Activated CD4-positive, alpha-beta T cell treated with anti-CD3 and anti-CD28 coated beads for 24 hours (primary cell): ENCODE measurements around the gene RETREG2.

ENCODE experiments used
- DNase-seq, 2 donors: peaks; one replicate each; pipeline ENCODE4 v3.0.0-alpha.2; 2020; ENCODE audit warnings: low read depth in 2 of 2

The RETREG2 gene, protein sequence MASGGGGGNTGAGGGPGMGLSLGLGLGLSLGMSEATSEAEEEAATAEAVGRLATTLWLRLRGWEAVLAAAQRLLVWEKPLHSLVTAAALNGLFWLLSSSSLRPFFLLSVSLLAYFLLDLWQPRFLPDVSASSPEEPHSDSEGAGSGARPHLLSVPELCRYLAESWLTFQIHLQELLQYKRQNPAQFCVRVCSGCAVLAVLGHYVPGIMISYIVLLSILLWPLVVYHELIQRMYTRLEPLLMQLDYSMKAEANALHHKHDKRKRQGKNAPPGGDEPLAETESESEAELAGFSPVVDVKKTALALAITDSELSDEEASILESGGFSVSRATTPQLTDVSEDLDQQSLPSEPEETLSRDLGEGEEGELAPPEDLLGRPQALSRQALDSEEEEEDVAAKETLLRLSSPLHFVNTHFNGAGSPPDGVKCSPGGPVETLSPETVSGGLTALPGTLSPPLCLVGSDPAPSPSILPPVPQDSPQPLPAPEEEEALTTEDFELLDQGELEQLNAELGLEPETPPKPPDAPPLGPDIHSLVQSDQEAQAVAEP

DNA sequence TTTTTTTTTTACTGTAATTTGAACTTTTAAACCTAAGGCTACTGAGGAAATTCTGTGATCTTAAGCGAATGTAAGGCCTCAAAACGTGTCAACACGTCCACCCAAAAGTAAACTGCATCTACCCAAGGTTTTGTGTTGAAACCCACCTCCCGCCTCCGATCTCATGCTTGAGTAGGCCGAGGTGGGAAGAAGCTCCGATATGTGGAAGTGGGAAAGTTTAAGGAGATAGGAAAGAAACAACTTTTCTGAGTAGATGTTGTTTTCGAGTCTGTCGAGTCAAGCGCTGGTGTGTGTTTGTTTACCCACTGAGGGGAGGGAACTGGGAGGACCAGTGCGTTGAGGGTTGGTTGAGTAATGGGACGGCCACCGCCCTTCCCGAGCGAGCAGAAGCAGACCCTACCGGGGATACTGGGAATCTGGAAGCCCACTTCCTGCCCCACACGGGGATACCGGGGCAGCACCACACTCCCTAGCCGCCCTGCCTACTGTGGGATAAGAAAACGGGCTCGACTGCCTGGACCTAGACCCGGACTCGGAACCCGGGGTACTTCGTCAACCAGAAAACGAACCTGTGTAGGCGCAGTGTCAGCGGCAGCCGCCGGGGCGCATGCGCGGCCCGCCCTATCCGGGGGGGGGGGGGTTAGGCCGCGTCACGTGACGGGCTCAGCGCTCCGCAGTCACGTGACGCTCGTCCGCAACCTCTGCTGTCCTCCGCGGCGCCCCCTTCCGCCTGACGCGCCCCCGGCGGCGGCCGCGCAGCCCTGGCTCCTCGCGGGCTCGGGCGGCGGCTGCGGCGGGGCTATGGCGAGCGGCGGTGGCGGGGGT, at the start of gene RETREG2:
Gene RETREG2 (plus strand): TSS at position 724 of the 825 bp plus-strand sequence. CDS start 78 bp downstream, at position 802.
- peak; percentile 57 to 62 for DNase-seq

DNA sequence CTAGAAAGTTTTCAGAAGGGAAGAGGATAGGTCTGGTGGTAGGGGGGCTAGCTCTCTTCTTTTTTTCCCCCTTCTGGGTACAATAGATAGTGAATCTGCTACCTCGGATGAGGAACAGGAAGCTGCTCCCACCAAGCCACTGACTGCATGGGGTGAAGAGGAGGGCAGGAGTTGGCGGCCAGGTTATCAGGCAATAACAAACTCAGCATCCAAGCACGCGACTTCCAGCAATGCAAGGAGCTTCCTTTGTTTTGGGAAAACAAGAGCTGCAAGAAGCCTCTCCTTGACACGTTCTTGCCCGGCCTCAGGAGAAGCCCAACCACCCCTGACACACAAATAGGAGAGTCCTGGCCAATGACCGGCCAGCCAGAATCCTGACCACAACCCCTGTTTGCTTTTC, 49.7 kb upstream of the RETREG2 start:
- DNase-seq: no peak

DNA sequence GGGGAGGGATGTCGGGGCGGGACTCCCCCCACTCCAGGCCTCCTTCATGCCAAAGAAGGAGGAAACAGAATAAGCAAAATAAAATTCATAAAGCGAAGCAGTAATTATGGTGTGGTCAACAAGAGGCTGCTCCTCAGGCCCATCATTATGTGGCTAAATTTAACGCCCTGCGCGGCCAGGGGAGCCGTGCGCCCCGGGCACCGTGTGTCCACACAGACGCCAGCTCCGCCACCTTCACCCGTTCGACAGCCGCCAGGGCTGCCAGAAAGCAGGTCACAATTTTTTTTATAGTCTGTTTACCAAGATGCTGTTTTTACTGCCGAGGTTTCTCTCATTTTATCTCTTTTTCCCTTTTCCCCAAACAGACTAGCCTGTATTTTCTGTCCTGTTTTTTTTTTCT, 48.5 kb upstream of the RETREG2 start:
- DNase-seq: no peak

DNA sequence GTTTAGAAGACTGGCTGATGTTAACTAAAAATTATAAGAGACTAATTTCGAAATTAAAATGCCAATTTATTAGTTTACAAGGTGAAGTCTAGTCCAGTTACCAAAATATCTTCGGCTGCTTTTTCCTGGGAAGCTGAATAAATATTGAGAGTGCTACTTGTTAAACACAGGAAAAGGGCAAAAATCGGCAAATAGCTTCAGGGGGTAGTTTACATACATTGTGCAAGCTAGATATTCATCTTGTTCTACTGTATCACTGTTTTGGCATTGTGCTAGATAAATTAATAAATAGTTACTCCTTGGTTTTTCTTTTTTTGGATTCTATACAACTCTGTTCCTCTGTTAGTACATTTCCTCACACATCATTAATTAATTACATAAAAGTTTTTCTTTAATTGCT, 46.7 kb upstream of the RETREG2 start:
- no peak for DNase-seq

DNA sequence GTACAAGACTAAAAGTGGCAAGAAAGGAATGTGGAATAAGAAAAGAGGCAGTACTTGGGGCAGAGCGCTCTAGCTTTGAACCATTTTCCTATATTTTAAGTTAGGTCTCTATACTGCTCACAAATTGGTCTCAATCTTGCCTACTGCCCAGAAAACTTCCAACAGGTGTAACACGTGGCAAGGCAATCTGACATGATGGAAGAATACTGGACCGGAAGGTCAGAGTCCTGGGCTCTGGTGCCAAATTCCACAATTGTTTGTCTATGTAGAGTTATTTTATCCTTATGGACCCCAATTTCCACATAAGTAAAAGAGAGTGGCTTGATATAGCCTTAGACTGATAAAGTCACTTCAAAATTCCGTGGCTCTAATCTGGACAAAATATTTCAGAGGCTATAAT, 46.3 kb upstream of the RETREG2 start:
- no peak for DNase-seq

DNA sequence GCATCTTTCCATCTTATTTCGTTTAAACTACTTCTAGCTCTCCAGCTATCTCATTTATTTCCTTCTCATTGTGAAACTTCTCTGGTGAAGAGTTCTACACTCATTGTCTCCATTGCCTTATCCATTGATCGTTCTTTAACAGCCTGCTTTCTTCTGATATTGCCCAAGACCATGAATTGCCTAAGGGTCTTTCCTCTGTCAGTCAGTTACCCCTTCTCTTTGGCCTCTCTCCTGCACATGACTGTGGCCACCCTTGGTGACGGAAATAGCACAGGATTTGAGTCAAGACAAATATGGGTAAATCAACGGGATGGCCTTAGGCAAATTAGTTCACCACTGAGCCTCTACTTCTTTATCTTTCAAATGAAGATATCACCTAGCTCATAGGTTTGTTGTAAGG, 44.1 kb upstream of the RETREG2 start:
- DNase-seq: no peak

DNA sequence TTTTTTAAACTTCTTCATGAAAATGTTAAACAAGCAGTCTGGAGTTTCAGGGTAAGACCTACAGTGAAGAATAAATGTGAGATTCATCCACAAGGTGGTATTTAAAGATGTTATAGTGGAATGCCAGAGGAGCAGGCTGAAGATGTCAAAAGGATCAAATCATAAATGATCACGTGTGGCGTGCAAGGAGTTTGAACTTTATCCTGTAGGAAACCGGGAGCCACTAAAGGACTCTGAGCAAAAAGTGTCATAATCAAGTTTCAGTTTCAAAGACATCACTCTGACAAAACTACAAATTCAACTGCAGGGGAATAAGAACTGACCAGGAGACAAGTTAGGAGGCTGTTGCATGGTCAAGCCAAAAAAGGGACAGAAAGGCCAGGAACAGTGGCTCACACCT, 37.4 kb upstream of the RETREG2 start:
- no peak for DNase-seq

DNA sequence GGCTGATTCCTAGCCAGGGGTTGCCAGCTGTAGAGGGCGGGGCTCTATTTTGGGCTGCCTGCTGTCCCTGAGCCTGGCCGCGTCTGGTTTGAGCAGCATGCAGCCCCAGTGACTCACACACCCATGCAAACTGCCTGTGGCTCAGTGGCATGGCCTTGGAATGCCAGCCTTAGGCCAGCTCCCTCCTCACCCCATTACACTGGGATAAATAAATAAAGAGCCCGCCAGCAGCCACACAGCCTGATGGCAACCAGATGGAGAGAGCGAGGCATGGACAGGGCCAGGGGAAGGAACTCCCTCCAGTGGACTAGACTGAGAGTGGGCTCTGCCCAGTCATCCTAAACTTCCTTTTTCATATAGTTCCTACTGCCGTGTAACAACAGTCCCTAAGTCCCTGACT, 35.7 kb upstream of the RETREG2 start:
- no peak for DNase-seq

DNA sequence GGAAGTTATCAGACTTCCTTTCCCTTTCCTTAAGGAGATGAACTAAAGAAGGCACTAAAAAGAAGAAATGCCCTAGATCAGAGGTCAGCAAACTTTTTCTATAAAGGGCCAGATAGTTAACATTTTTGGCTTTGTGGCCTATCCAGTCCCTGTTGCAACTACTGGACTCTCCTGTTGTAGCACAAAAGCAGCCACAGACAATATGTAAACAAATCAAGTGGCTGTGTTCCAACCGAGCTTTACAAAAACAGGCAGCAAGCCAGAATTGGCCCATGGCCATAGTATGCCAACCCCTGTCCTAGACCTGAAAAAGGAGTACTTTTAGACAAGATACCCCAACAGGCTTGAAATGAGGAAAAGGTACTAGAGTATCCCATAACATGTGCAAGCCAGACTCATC, 28.4 kb upstream of the RETREG2 start:
- no peak for DNase-seq

DNA sequence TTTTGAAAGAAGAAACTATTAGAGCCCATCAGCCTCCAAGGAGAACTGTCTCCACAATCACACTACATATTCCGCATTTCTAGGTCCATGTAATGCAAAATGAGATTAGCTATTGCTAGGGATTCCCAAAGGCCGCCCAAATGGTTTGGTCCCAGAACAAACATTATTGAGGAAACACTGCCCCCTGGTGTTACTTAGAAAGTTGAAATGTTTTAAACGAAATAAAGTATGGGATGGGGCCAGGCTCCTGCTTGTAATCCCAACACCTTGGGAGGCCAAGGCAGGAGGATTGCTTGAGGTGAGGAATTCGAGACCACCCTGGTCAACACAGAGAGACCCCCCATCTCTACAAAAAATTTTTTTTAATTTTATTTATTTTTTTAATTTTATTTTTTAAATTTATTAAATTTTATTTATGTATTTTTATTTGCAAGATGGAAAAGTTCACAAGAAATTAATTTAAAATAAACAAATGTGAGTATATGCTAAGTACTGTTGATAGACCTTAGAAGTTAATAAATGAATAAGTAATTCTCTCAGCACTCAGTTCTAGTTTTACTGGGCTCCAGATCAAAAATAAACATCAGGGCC, 22.9 kb upstream of the RETREG2 start:
- DNase-seq: peak in 1 of 2 donors; percentile 27

DNA sequence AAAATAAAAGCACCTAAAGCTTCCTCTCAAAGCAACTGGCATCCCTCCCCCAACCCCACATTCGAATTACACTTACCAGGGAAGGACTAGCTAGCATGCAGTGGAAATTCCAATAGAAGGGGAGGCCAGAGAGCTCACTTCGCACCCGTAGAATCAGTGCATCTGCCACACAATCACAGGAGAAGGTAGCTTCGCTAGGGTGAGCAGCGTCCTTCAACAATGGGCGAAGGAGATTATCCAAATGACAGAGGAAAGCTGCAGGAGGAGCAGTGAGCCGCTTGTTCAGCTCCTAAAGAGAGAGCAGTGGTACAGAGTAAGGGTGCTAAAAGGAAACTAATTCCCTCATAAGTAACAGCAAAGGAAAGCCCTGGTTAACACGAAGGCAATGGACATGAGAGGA, 20.7 kb upstream of the RETREG2 start:
- DNase-seq: no peak

DNA sequence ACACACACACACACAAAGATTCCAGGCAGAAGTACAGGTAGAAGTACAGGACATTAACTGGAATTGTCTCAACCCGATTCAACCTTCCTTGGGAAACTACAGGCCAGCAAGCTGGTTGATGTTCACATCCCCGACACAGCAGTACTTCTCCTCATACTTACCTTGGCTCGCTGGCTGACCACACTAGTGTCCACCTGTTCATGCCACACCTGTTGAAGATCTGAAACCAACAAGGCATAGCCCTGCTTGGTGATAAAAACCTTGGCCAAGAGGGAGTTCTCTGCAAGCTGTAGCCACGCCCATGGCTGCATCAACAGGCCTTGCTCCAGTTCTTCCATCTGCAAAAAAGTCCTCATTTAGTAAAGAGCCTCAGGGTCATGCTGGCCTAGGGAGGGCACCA, 20.1 kb upstream of the RETREG2 start:
- DNase-seq: no peak

DNA sequence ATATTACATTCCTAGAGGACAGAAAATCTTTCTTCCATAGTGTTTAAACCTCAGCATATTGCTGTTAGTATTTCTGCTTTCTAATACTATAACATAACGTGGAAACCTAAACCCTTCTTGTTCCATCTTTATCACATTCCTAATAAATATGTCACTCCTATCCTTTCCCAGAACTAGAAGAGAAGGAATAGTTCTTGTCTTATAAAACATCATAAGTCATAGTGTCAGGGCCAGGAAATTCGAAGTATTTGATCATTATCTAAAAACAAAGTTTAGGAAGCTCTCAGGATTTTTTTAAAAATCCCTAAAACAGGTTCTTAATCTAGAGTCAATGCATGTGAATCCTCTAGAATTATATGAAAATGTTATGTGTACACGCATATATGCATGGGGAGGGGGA, 19.5 kb upstream of the RETREG2 start:
- DNase-seq: no peak

DNA sequence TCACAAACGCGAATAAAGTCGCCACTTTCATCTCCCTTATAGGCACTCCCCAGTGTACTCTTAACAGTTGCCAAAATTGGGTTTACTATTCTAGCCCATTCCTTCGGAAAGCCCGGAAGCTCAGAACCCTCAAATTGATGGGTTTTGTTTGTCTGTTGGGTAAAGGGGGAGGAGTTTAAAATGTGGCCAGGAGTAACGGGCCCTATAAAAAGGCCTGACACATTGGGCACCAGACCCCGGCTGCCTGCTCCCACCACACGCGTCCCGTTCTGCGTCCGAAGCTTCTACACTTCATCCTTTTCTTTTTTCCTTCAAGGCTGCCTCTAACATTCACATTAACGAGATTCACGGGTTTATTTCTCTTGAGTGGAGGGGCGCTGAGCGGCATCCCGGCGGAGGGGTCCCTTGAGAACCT, 18.3 kb upstream of the RETREG2 start:
- no peak for DNase-seq

DNA sequence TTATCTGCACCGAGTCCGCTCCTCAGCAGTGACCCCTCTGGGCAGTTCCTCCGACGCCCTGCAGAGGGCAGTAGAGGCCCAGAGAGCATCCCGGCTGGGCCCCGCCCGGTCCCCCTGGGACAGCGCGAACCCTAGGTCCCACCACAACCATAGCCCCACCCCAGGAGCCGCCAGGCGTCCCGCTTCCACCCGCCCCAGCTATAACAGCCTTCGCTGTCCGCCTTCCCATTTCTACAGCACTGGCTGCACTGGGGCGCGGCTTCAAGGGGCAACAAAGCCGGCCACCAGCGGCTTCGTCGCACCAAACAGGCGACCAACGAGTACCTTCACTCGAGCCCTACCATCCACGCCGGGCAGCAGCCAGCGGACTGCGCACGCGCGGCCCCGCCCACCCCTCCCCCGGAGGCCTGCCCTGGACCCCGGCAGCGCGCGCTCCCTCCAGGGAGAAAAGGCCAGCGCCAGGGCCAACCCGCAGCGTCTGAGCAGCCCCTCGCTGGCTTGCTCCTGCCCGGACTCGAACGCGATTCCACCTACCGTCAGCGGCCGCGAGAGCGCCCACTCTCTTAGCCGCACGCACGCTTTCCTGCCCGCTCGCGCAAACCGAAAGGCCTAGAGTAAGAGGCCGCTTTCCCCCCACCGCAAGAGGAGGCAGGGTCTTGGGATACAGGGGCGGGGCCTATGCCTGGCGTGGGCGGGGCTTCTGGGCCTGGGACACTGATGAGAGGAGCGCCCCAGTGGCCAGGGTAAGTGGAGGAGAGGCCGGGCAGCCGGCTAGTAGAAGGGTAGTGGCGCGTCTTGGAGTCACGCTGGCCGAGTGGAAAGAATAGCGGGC, 17.7 kb upstream of the RETREG2 start, which contains the start of gene NHEJ1:
Gene NHEJ1 (minus strand): TSS at position 630 of the 832 bp plus-strand sequence. CDS start 2,453 bp downstream, outside the sequence.
- DNase-seq: peak; percentile 91 to 95

DNA sequence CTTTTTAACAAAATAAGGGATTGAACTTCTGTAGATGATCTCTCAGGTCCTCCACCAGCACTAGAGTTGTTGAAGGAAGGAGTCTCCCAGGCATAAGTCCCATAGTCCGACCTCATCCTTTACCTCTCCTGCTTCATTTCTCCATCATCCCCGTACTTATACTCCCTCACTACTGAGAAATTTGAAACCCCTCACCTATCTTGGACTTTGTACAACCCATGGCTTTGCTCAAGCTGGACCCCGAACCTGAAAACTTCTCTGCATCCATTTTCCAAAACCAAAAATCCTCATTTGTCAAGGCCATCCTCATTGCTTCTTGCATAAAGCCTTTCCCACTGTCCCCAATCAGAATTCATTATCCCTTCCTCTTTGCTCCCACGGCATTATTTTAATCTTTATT, 17.0 kb upstream of the RETREG2 start:
- DNase-seq: no peak

DNA sequence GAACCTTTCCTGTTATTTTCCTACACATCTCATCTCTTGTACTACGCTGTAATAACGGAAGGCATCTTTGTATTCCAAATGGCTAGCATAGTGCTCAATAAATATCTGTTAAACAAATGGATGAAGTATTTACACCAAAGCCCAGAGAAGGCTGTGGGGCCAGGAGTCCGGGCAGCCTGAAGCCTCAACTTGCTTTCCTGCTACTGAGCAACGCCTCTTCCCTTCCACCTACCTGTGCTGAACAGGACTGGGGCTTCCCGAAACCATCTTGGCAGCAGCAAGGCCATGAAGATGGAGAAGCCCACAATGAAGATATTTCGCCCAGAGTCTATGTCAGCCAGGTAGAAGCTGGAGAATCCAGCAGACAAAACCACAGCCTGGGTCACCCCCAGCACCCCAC, 14.9 kb upstream of the RETREG2 start:
- DNase-seq: no peak

DNA sequence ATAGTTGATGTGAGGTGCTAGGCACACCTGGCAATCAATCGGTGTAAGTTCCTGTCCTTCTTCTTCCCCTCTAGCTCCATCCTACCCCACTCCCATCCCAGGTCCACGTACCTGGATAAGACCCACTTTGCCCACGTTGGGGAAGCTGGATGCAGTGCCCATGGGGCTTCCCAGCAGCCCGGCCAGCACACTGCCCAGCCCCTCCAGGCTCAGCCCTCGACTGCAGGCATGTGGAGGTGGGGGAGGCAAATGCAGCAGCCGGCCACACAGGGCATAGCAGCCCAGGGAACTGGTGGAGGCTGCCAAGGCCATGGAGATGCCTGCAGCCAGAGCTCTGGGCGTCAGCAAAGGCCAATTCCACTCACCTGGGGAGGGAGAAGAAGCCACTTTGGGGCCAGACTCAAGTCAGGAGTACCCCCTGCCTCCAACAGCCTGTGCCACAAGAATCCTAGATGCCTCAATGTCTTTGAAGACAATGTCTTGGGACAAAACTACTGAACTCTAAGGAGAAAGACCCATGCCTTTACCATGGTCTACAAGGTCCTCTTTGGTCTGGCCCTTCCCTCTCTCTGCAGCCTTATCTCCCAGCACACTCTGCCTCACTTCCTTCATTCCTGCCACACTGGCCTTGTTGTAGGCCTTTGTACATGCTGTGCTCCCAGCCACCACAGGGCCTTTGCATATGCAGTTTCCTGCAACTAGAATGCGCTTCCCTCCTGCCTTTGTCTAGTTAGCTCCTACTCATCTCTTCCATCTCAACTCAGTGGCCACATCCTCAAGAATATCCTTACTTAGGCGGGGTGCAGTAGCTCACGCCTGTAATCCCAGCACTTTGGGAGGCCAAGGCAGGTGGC, 12.8 kb upstream of the RETREG2 start:
- no peak for DNase-seq

DNA sequence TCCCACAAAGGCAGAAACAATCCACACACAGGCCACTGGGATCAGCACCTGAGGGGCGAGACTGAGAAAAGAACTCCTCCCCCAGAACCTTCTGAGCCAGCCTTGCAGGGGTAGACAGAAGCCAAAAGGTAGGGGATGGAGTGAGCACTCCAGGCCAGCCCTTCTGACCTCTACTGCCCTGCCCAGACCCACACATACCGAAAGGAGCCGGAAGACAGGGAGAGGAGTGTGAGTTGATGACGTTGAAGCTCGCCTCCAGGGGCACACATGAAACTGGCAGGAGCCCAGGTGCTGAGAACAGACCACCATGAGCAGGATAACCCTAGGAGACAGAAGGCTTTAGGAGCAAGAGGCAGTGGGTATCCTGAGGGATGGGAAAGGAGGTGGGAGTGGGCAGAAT, 10.1 kb upstream of the RETREG2 start:
- DNase-seq: no peak

DNA sequence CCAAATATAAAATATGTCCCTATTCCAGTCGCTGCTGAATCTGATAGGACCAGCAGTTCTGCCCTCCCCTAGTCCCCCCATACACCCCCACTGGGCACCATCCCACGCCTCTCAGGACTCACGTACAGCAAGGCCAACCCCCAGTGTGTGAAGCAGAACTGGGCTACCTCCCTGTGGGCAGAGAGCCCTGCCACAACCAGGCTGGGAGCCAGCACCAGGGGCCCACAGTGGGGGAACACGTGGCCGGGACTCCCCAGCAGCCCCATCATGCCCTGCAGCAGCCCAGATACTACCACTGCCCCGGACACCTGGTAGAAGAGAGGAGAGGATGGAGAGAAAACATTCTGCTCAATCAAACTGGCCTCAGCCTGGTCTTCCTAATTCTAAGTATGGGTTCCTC, 9.5 kb upstream of the RETREG2 start:
- no peak for DNase-seq
